GM20000 (cell line): ENCODE measurements around the gene AOAH.

Source experiments
- DNase-seq: peaks from one replicate; pipeline ENCODE4 v3.0.0; 2012; ENCODE audit warnings: low spot score
- TF ChIP-seq, protein P1 (sequence below): IDR thresholded peaks from 2 replicates; pipeline ENCODE4 v1.5.1; 2012; ENCODE audit warnings: mild to moderate bottlenecking, control low read depth; ENCODE audit errors: extremely low read depth, missing control alignments

Gene AOAH

DNA sequence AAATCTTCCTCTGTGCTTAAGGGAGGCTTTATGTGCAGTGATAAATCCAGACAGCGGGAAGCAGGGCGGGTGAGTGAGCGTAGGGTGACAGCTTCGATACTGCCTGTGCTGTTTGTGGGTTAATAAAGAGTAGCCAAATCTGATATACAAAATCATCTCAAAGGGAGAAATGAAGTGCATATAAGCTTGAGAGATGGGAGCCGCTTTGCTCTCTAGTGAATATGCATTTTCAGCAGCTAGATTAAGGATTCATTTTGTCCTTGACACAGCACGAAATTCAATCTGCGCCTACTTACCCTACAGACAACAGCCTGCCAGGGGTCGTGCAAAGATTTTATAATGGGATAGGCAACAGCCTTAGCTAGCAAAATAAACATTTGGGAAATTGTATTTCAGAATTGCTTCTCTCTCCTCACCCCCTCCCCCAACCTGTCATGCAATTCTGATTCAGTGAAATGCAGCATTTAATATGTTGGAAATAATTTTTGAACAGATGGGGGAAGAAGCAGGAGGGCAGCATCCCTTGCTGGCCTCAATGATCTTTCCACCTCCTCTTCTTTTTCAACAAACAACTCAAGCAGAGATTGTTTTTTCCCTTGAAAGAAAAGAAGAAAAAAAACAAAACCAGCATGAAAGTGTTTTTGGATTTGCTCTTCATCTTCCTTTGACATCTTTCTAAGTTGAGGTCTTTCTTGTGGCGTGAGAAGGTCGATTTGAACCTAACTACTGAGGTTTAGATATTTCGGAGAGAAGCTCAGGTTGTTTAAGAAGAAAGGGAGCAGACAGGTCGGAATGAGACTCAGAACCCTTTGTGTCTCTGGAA is 117.9 kb downstream of the AOAH start:
- DNase-seq = no peak
- TF ChIP-seq, protein P1, sequence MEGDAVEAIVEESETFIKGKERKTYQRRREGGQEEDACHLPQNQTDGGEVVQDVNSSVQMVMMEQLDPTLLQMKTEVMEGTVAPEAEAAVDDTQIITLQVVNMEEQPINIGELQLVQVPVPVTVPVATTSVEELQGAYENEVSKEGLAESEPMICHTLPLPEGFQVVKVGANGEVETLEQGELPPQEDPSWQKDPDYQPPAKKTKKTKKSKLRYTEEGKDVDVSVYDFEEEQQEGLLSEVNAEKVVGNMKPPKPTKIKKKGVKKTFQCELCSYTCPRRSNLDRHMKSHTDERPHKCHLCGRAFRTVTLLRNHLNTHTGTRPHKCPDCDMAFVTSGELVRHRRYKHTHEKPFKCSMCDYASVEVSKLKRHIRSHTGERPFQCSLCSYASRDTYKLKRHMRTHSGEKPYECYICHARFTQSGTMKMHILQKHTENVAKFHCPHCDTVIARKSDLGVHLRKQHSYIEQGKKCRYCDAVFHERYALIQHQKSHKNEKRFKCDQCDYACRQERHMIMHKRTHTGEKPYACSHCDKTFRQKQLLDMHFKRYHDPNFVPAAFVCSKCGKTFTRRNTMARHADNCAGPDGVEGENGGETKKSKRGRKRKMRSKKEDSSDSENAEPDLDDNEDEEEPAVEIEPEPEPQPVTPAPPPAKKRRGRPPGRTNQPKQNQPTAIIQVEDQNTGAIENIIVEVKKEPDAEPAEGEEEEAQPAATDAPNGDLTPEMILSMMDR = no peak

DNA sequence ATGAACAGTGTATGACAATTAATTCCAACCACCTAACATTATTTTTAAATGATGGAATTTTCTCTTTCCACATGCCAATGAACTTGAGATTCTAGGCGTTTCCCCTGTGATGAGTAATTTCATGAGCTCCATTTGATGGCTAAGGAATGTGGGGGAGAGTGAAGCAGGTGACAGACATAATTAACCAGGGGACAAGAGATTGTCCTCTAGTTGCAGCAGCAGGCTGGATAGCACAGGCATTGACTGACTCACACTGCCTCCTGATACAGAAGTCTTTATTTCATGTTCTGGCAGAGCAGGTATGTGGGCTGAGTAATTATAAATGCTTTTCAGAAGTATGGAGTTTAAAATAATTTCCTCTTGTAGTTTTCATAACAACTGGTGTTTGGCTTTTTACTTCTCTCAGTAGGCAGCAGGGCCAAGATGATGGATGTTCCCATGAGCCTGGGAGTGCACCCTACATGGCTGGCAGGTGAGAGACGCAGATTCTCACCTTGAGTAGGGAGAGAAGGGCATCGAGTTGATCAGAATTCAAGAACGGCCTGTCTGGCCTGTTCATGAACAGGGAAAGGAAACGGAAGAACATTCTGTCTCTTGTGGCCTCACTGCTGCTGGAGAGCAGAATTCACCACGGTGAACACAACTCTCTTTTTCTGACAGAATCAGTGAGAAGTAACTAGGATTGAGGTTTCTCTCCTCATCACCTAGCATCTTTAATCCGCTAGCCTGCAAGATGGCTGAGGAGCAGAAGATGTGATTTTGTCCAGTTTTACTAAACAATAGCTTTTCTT is 118.8 kb downstream of the AOAH start:
- DNase-seq = no peak
- TF ChIP-seq, protein P1 = no peak

DNA sequence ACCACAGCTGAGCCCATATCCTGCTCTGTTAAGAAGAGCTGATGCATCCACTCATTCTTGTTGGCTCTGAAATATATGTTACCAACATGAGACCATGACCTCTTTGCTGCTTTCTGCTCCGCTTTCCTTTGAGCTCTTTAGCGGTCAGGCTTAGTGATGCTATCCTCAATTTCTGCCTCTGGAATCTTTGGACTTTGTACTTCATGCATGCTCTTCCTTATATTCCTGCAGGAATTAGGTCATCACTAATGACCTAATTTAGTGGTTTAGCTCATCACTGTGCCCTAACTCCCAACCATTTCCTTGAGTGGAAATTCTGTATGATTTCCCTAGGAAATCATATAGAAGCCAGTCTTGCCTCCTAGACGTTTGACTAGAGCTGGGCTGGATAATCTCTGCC is 119.5 kb downstream of the AOAH start:
- no peak for DNase-seq
- TF ChIP-seq, protein P1 = no peak

DNA sequence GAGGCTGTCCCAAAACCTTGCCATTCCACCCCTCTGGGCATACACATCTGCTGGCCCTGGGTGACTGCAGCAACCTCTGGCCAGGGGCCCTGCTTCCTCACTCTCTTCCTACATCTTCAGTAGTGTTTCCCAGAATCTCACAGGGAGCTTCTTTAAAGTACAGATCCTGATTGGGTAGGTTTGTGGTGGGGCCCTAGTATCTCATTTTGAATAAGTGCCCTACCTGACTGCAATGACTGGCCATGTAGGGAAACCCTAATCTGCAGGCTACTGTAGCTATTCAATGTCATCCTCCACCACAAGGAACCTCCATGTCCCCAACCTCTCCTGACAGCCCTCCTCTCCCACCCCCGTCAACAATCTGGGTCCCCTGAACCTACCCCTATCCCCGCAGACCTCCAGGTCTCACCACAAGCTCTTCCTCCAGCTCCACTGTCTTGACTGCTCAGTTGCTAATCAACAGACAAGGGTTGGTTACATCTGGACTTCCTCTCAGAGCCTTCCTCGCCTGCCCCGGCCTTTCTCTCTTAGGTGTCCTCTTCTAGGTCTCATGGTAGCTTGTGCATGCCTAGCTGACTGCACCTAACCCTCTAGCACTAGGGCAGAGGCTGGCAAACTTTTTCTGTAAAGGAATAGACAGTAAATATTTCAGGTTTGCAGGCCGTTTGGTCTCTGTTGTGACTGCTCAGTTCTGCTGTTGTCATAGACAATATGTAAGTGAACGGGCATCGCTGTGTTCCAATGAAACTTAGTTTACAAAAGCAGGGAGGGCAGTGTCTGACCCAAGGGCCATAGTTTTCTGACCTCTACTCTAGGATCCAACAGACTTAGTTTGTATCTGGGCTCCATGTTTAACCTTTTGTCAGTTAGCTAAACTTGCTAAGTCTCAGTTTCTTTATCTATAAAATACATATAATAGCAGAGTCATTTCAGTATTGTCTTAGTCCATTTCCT is 121.1 kb downstream of the AOAH start:
- TF ChIP-seq, protein P1 = no peak
- DNase-seq = no peak

DNA sequence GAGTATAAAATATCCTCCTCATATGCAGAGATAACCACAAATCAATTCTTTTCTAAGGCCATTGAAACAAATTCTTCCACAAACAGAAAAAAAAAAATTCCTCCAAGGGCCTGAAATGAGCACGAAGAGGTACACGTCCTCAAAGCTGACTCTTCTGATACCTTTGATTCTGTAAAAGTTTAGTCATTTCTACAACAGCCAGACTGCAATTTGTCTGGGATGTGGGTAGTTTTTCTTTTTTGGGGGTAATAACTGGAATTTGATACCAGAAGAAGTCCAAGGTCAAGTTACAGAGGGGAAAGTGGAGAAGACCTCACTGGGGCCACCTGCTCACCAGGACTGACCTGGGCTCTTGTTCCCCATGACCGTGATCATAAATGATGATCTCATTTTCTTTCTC is 121.8 kb downstream of the AOAH start:
- TF ChIP-seq, protein P1 = no peak
- DNase-seq = no peak

DNA sequence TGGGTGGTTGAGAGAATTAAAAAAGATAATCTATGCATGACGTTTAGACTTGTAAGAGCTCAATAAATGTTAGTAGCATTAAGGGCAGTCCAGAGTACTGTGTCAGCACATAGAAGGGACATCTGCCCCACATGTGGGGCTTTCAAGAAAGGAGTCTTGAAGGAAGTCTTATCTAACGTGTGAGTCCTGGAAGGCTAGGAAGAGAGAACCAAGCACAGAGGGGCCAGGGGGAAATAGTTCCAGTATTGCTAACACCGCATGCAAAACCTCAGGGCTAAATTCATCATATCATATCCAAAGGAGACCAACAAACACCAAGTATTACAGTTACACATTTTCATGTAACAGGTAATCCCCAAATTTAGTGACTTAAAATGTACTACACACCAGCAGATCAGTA is 122.7 kb downstream of the AOAH start:
- TF ChIP-seq, protein P1 = no peak
- no peak for DNase-seq
